A549 (cell line): ENCODE data around the gene RPL7L1. TPM values are rescaled to one million over a fixed set of nuclear protein-coding genes. Genes with fewer than 3 reads are reported as not detected.

ENCODE experiments used
- ATAC-seq, 2 experiments: fragments of 200-7000 bp in 1 of 2; fragments of >200 bp in 1 of 2; cut with Nextera tagmentation in 1 of 2; cut with Tn5 transposase in 1 of 2; 3 replicates each; pipeline versions ENCODE4 v1.8.0 to v1.9.1; 2018 to 2020; ENCODE audit warnings: mild to moderate bottlenecking in 1 of 2, moderate library complexity in 1 of 2
- CTCF ChIA-PET: fragments of 300-600 bp; sonication (Branson Sonifier 250); formaldehyde crosslinking; extraction: SDS; loops from one replicate; lab custom pipeline; 2021; ENCODE audit warnings: antibody characterized with exemption, inconsistent platforms; lab: Yijun Ruan, JAX
- POLR2A ChIA-PET: fragments of 350-600 bp; formaldehyde crosslinking; extraction: SDS; loops from one replicate; lab custom pipeline; 2021; ENCODE audit warnings: antibody characterized with exemption, inconsistent platforms; lab: Yijun Ruan, JAX
- DNase-seq, 2 experiments: peaks; one replicate each; pipeline versions ENCODE4 v3.0.0 to v3.0.0-alpha.2; 2011 to 2016; ENCODE audit warnings: low read depth in 1 of 2, low spot score in 1 of 2
- FAIRE-seq: peaks from 2 replicates; lab custom pipeline; 2011; peaks lifted over from hg19 to GRCh38; lab: Jason Lieb, UNC
- H3K27ac ChIP-seq, 2 experiments: fragments of >200 bp; sonication (Bioruptor Twin); formaldehyde crosslinking; 3 replicates each; pipeline ENCODE4 v1.5.1; 2016 to 2017
- H3K4me1 ChIP-seq: fragments of >200 bp; sonication (Bioruptor Twin); formaldehyde crosslinking; 3 replicates; pipeline ENCODE4 v1.6.1; 2016
- H3K4me2 ChIP-seq: fragments of >200 bp; sonication (Bioruptor Twin); formaldehyde crosslinking; 3 replicates; pipeline ENCODE4 v1.6.1; 2016
- H3K4me3 ChIP-seq: fragments of >200 bp; sonication (Bioruptor Twin); formaldehyde crosslinking; 3 replicates; pipeline ENCODE4 v1.5.1; 2016
- H3K9me3 ChIP-seq: fragments of >200 bp; sonication (Bioruptor Twin); formaldehyde crosslinking; 3 replicates; pipeline ENCODE4 v1.6.1; 2016
- CBX2 ChIP-seq: fragments of 200-600 bp; sonication (generic); IDR thresholded peaks from 2 replicates; pipeline ENCODE4 v1.6.1; 2016; ENCODE audit warnings: low read depth, mild to moderate bottlenecking, borderline replicate concordance
- CEBPB ChIP-seq, 2 experiments: fragments of >200 bp in 1 of 2; sonication (Bioruptor Twin) in 1 of 2; formaldehyde crosslinking in 1 of 2; IDR thresholded peaks; 2 replicates each; pipeline ENCODE4 v1.6.1; 2012 to 2016
- CHD2 ChIP-seq: fragments of 150-350 bp; IDR thresholded peaks from 2 replicates; pipeline ENCODE4 v1.6.1; 2014; ENCODE audit warnings: low read length; ENCODE audit not compliant: partially characterized antibody
- FOSL2 ChIP-seq, 2 experiments: fragments of 450-650 bp in 1 of 2; fragments of >200 bp in 1 of 2; sonication (Bioruptor Twin) in 1 of 2; formaldehyde crosslinking; IDR thresholded peaks; 2 replicates each; pipeline versions ENCODE4 v1.5.0 to v1.6.1; 2016 to 2020; ENCODE audit warnings: mild to moderate bottlenecking in 1 of 2, moderate library complexity in 1 of 2
- GATA3 ChIP-seq: IDR thresholded peaks from 2 replicates; pipeline ENCODE4 v1.6.1; 2012; ENCODE audit warnings: borderline replicate concordance
- HDAC2 ChIP-seq: fragments of 200-600 bp; sonication (generic); IDR thresholded peaks from 2 replicates; pipeline ENCODE4 v1.6.1; 2016
- HEYL ChIP-seq: fragments of 250-450 bp; sonication (Bioruptor Pico); IDR thresholded peaks from 2 replicates; pipeline ENCODE4 v1.8.0; 2021; ENCODE audit warnings: mild to moderate bottlenecking, moderate library complexity
- HOXB5 ChIP-seq: fragments of 250-450 bp; sonication (Bioruptor Pico); IDR thresholded peaks from 2 replicates; pipeline ENCODE4 v1.5.0; 2020; ENCODE audit warnings: mild to moderate bottlenecking, moderate library complexity
- JUN ChIP-seq, 2 experiments: fragments of >200 bp; sonication (Bioruptor Twin); formaldehyde crosslinking; IDR thresholded peaks; 2 replicates in 1 of 2; 3 replicates in 1 of 2; pipeline ENCODE4 v1.6.1; 2016 to 2017
- KDM1A ChIP-seq: fragments of 200-600 bp; sonication (generic); IDR thresholded peaks from 2 replicates; pipeline ENCODE4 v1.6.1; 2016; ENCODE audit warnings: low read depth, mild to moderate bottlenecking
- MAFK ChIP-seq: fragments of 450-650 bp; IDR thresholded peaks from 2 replicates; pipeline ENCODE4 v1.6.1; 2014; ENCODE audit not compliant: partially characterized antibody
- MAZ ChIP-seq: fragments of 150-350 bp; IDR thresholded peaks from 2 replicates; pipeline ENCODE4 v1.6.1; 2014; ENCODE audit warnings: antibody characterized with exemption, low read depth, low read length, borderline replicate concordance
- MYC ChIP-seq: IDR thresholded peaks from 2 replicates; pipeline ENCODE4 v1.6.1; 2012; ENCODE audit warnings: mild to moderate bottlenecking, inconsistent platforms, low read length, improper control_type of control experiment, borderline replicate concordance
- RAD21 ChIP-seq, 2 experiments: fragments of >200 bp in 1 of 2; sonication (Bioruptor Twin) in 1 of 2; formaldehyde crosslinking in 1 of 2; IDR thresholded peaks in 1 of 2; conservative IDR thresholded peaks in 1 of 2; 2 replicates in 1 of 2; 3 replicates in 1 of 2; pipeline ENCODE4 v1.6.1; 2012 to 2018; ENCODE audit warnings: inconsistent platforms in 1 of 2
- RCOR1 ChIP-seq: fragments of 150-350 bp; IDR thresholded peaks from 2 replicates; pipeline ENCODE4 v1.6.1; 2014; ENCODE audit warnings: antibody characterized with exemption, low read length, low read depth
- SMC3 ChIP-seq: fragments of >200 bp; sonication (Bioruptor Twin); formaldehyde crosslinking; IDR thresholded peaks from 3 replicates; pipeline ENCODE4 v1.6.1; 2018; ENCODE audit warnings: inconsistent platforms
- TP53 ChIP-seq: fragments of 250-450 bp; sonication (Bioruptor Pico); IDR thresholded peaks from 2 replicates; pipeline ENCODE4 v1.5.0; 2021; ENCODE audit warnings: mild to moderate bottlenecking, moderate library complexity
- ZC3H11A ChIP-seq: fragments of 450-650 bp; IDR thresholded peaks from 2 replicates; pipeline ENCODE4 v1.6.1; 2014; ENCODE audit warnings: antibody characterized with exemption, mild to moderate bottlenecking
- ZFP36 ChIP-seq: fragments of 450-650 bp; IDR thresholded peaks from 2 replicates; pipeline ENCODE4 v1.6.1; 2014; ENCODE audit warnings: borderline replicate concordance; ENCODE audit not compliant: partially characterized antibody
- ZNF302 ChIP-seq: fragments of 250-450 bp; sonication (Bioruptor Pico); IDR thresholded peaks from 2 replicates; pipeline ENCODE4 v1.9.0; 2021; ENCODE audit warnings: inconsistent platforms, mild to moderate bottlenecking, moderate library complexity
- ZSCAN20 ChIP-seq: fragments of 250-450 bp; sonication (Bioruptor Pico); IDR thresholded peaks from 2 replicates; pipeline ENCODE4 v1.8.0; 2022; ENCODE audit warnings: mild to moderate bottlenecking, moderate library complexity
- WGBS: methylation state at CpG from one replicate; pipeline ENCODE4 v1.1.6; 2017; ENCODE audit errors: missing lambda C conversion rate; 5-methylcytosine and 5-hydroxymethylcytosine counted together
- polyA plus RNA-seq, 4 experiments: library from polyadenylated mRNA; depleted of rRNA in 3 of 4; stranded (reverse); fragments of >200 nt; fragmentation: RNase III in 1 of 4; extraction: RNeasy Plus Mini Kit Qiagen cat#74134 plus additional on column Dnase treatment in 1 of 4; gene quantifications; 2 replicates in 3 of 4; 3 replicates in 1 of 4; pipeline ENCODE4 v1.2.3, GENCODE V29; 2011 to 2017
- TF ChIP-seq, protein P1 (sequence below): IDR thresholded peaks from 2 replicates; pipeline ENCODE4 v1.6.1; 2012; ENCODE audit warnings: low read depth, borderline replicate concordance
- TF ChIP-seq, protein P2 (sequence below): fragments of 150-350 bp; IDR thresholded peaks from 2 replicates; pipeline ENCODE4 v1.6.1; 2014; ENCODE audit warnings: low read depth, mild to moderate bottlenecking, low read length
- TF ChIP-seq, protein P3 (sequence below): IDR thresholded peaks from 2 replicates; pipeline ENCODE4 v1.6.1; 2012
- TF ChIP-seq, protein P4 (sequence below): fragments of 200-600 bp; sonication (generic); IDR thresholded peaks from 2 replicates; pipeline ENCODE4 v1.6.1; 2016; ENCODE audit warnings: antibody characterized with exemption, mild to moderate bottlenecking, moderate library complexity
- TF ChIP-seq, protein P5 (sequence below): fragments of >200 bp; sonication (Bioruptor Twin); formaldehyde crosslinking; IDR thresholded peaks from 3 replicates; pipeline ENCODE4 v1.5.1; 2016

RPL7L1 gene
- polyA plus RNA-seq, 2 of the 4 experiments (the other 2 are of a cell fraction): 46.4 to 84.1 TPM

DNA sequence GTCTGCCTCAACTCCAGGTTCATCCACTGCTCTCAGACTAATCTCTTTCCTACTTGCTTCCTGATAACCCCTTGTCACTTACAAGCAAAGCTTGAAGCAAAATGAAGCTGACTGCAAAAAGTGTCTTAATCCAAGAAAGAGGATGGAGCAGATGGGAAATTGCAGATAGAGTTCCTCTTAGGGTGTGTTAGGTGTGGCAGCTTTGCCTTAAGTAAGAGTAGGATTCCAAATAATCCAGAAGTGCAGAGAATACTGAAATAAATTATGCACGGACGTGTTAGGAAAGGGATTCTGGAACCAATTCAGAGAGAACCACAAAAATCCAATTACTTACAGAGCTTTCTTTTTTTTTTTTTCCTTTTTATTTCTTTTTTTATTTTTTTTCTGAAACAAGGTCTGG lies 6.1 kb upstream of the RPL7L1 start:
- no peaks in the 10 kb centered on the region for H3K9me3 ChIP-seq
- no peak for ATAC-seq
- H3K4me3 ChIP-seq: no peak overlapping the region
- CTCF ChIA-PET: interaction anchor here (0.9 kb wide), 1 partner anchor 707 kb away, joined by 3 read pairs; no protein-coding TSS in a partner anchor
- no peak overlapping the region for H3K4me2 ChIP-seq
- 84% methylated on average over 2 of the region's 2 CpGs for WGBS
- H3K4me1 ChIP-seq: peaks cover 8% of the 10 kb centered on the region; the same call in 1 of the 3 replicates
- FAIRE-seq: no peak
- no peak overlapping the region for H3K27ac ChIP-seq
- no peak for TF ChIP-seq CHD2
- TF ChIP-seq RCOR1: no peak
- TF ChIP-seq ZNF302: no peak
- TF ChIP-seq HDAC2: no peak
- no peak for TF ChIP-seq MYC
- TF ChIP-seq, protein P1, sequence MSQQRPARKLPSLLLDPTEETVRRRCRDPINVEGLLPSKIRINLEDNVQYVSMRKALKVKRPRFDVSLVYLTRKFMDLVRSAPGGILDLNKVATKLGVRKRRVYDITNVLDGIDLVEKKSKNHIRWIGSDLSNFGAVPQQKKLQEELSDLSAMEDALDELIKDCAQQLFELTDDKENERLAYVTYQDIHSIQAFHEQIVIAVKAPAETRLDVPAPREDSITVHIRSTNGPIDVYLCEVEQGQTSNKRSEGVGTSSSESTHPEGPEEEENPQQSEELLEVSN: no peak
- TF ChIP-seq, protein P2, sequence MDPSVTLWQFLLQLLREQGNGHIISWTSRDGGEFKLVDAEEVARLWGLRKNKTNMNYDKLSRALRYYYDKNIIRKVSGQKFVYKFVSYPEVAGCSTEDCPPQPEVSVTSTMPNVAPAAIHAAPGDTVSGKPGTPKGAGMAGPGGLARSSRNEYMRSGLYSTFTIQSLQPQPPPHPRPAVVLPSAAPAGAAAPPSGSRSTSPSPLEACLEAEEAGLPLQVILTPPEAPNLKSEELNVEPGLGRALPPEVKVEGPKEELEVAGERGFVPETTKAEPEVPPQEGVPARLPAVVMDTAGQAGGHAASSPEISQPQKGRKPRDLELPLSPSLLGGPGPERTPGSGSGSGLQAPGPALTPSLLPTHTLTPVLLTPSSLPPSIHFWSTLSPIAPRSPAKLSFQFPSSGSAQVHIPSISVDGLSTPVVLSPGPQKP: no peak
- no peak for TF ChIP-seq RAD21 (conservative IDR thresholded peaks at IDR 0.05 in 1 of 2, IDR thresholded peaks at IDR 0.05 in 1 of 2)
- TF ChIP-seq, protein P3, sequence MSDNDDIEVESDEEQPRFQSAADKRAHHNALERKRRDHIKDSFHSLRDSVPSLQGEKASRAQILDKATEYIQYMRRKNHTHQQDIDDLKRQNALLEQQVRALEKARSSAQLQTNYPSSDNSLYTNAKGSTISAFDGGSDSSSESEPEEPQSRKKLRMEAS: no peak
- TF ChIP-seq KDM1A: no peak
- no peak for TF ChIP-seq MAZ
- TF ChIP-seq, protein P4, sequence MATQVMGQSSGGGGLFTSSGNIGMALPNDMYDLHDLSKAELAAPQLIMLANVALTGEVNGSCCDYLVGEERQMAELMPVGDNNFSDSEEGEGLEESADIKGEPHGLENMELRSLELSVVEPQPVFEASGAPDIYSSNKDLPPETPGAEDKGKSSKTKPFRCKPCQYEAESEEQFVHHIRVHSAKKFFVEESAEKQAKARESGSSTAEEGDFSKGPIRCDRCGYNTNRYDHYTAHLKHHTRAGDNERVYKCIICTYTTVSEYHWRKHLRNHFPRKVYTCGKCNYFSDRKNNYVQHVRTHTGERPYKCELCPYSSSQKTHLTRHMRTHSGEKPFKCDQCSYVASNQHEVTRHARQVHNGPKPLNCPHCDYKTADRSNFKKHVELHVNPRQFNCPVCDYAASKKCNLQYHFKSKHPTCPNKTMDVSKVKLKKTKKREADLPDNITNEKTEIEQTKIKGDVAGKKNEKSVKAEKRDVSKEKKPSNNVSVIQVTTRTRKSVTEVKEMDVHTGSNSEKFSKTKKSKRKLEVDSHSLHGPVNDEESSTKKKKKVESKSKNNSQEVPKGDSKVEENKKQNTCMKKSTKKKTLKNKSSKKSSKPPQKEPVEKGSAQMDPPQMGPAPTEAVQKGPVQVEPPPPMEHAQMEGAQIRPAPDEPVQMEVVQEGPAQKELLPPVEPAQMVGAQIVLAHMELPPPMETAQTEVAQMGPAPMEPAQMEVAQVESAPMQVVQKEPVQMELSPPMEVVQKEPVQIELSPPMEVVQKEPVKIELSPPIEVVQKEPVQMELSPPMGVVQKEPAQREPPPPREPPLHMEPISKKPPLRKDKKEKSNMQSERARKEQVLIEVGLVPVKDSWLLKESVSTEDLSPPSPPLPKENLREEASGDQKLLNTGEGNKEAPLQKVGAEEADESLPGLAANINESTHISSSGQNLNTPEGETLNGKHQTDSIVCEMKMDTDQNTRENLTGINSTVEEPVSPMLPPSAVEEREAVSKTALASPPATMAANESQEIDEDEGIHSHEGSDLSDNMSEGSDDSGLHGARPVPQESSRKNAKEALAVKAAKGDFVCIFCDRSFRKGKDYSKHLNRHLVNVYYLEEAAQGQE: no peak
- TF ChIP-seq, protein P5, sequence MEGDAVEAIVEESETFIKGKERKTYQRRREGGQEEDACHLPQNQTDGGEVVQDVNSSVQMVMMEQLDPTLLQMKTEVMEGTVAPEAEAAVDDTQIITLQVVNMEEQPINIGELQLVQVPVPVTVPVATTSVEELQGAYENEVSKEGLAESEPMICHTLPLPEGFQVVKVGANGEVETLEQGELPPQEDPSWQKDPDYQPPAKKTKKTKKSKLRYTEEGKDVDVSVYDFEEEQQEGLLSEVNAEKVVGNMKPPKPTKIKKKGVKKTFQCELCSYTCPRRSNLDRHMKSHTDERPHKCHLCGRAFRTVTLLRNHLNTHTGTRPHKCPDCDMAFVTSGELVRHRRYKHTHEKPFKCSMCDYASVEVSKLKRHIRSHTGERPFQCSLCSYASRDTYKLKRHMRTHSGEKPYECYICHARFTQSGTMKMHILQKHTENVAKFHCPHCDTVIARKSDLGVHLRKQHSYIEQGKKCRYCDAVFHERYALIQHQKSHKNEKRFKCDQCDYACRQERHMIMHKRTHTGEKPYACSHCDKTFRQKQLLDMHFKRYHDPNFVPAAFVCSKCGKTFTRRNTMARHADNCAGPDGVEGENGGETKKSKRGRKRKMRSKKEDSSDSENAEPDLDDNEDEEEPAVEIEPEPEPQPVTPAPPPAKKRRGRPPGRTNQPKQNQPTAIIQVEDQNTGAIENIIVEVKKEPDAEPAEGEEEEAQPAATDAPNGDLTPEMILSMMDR: no peak
- no peak for TF ChIP-seq ZSCAN20
- no peak for TF ChIP-seq ZFP36
- TF ChIP-seq CEBPB (IDR thresholded peaks at IDR 0.05): no peak
- no peak for TF ChIP-seq MAFK
- DNase-seq: no peak
- POLR2A ChIA-PET: no interaction called here

DNA sequence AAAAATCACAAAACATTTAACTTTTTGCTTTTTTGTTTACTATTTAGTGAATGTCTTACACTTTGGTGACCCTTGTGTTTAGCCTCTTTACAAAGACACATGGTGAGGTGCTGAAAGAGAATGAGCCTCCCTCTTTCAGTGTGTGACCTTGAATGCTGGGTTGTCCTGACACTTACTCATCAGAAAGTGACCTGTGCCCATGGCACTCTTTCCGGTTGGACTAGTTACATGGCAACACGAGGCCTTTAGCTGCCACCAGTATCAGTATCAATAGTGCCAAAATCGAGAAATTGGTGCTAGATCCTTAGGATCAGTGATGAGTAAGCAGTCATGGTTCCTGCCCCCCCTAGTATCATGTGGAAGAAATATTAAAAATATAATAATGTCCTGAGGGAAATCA lies 1.7 kb upstream of the RPL7L1 start:
- Histone ChIP-seq H3K4me1 (peaks cover 21% of the 10 kb centered on the region; the same call in 2 of the 3 replicates), H3K4me3 (no peak overlapping the region), H3K9me3 (no peaks in the 10 kb centered on the region), H3K4me2 (0 out of 3 replicates have a peak overlapping the region, but pooled peaks have one; percentile 32), H3K27ac (0 out of 6 replicates have a peak overlapping the region, but pooled peaks of 1 of the 2 experiments have one; percentile 67)
- no peak for ATAC-seq
- FAIRE-seq: no peak
- DNase-seq: no peak
- WGBS: 28% methylated on average over 3 of the region's 3 CpGs
- POLR2A ChIA-PET: no interaction called here
- CTCF ChIA-PET: interaction anchor here (0.8 to 6.8 kb wide), 10 partner anchors 11 to 314 kb away, joined by 3 to 45 read pairs (median 4); partner anchors contain the start of gene UBR2
- TF ChIP-seq TP53 (CRISPR knock-in tag) (no peak), ZFP36 (no peak), KDM1A (no peak), HEYL (CRISPR knock-in tag) (no peak), SMC3 (no peak), GATA3 (no peak), FOSL2 (IDR thresholded peaks at IDR 0.05) (no peak), FOSL2 (CRISPR knock-in tag; IDR thresholded peaks at IDR 0.05) (no peak), JUN (IDR thresholded peaks at IDR 0.05) (no peak), ZC3H11A (no peak), CBX2 (no peak), HOXB5 (no peak)
- TF ChIP-seq, protein P5: no peak
- TF ChIP-seq, protein P2: no peak
